B cell (primary cell): ENCODE data around the gene STXBP2.

Experiments used
- EZH2 ChIP-seq: IDR thresholded peaks from 2 replicates; pipeline ENCODE4 v1.6.1; 2012; ENCODE audit warnings: borderline replicate concordance, low read depth, mild to moderate bottlenecking, moderate library complexity, low read length; ENCODE audit not compliant: insufficient read depth, poor library complexity, severe bottlenecking
- TF ChIP-seq, protein P1 (sequence below): fragments of 200-600 bp; IDR thresholded peaks from one replicate; pipeline ENCODE4 v1.8.0; 2022; ENCODE audit warnings: antibody characterized with exemption, mild to moderate bottlenecking

- TF ChIP-seq, protein P1, sequence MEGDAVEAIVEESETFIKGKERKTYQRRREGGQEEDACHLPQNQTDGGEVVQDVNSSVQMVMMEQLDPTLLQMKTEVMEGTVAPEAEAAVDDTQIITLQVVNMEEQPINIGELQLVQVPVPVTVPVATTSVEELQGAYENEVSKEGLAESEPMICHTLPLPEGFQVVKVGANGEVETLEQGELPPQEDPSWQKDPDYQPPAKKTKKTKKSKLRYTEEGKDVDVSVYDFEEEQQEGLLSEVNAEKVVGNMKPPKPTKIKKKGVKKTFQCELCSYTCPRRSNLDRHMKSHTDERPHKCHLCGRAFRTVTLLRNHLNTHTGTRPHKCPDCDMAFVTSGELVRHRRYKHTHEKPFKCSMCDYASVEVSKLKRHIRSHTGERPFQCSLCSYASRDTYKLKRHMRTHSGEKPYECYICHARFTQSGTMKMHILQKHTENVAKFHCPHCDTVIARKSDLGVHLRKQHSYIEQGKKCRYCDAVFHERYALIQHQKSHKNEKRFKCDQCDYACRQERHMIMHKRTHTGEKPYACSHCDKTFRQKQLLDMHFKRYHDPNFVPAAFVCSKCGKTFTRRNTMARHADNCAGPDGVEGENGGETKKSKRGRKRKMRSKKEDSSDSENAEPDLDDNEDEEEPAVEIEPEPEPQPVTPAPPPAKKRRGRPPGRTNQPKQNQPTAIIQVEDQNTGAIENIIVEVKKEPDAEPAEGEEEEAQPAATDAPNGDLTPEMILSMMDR, result no peak
- no peak for TF ChIP-seq EZH2
Measured at GRCh38 chr19:7637374-7638256, 705 bp downstream of the STXBP2 start.
